OCI-LY3 (cell line): ENCODE results near the gene MARCHF3.

Experiments
- CTCF ChIP-seq: fragments of 200-600, 300-600 bp; sonication (generic); IDR thresholded peaks from 2 replicates; pipeline ENCODE4 v1.5.1; 2014; ENCODE audit warnings: antibody characterized with exemption, low read length, low read depth
- EZH2phosphoT487 ChIP-seq: fragments of 200-600 bp; shearing (Covaris generic); IDR thresholded peaks from 2 replicates; pipeline ENCODE4 v1.6.1; 2018; ENCODE audit warnings: antibody characterized with exemption, mixed run types, low read depth

- TF ChIP-seq CTCF (no peak), EZH2phosphoT487 (no peak)
Observed at GRCh38 chr5:126872561-126873354, 157.6 kb downstream of the MARCHF3 start.
